Measurements from ENCODE around the gene PRRC2B.

The PRRC2B gene

DNA sequence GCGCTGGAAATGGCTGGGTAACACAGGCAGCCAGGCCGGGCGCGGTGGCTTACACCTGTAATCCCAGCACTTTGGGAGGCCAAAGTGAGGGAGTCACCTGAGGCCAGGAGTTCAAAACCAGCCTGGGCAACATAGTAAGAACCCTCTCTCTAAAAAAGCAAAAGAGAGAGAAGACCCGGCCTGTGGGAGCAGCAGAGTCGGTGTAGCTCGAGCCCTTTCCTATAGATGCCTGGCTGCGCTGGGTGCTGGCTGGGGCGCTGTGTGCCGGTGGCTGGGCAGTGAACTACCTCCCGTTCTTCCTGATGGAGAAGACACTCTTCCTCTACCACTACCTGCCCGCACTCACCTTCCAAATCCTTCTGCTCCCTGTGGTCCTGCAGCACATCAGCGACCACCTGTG, 127.9 kb downstream of the PRRC2B start:
- no peak for DNase-seq

DNA sequence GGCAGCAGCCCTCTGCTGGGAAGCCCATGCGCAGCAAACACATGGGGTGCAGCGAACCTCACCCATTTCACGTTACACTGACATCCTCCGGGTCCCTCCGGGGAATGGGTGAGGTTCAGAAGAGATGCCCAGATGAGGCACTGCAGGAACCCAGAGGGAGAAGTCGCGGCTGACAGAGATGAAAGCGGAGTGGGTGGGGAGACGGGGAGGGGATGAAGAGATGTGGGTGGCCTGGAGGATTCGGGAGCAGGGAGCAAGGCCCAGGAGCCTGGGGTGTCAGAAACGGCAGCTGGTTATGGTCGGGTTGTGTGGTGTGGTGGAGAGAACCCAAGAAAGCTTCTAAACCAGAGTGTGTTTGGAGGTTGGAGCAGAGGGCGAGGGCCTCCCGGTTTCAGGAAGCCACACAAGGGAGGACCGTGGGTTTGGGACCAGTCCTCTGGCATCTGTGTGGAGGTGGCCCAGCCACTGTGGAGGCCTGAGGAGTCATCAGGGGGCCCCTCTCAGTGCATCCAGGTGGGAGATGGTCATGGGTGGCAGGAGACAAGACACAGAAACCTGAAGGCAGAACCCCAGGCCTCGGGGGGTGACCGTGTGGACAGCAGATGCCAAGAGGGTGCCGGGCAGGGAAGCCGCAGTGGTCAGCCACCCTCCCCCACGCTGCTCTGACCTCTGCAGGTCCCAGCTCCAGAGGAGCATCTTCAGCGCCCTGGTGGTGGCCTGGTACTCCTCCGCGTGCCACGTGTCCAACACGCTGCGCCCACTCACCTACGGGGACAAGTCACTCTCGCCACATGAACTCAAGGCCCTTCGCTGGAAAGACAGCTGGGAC, 128.6 kb downstream of the PRRC2B start:
- no peak for DNase-seq

DNA sequence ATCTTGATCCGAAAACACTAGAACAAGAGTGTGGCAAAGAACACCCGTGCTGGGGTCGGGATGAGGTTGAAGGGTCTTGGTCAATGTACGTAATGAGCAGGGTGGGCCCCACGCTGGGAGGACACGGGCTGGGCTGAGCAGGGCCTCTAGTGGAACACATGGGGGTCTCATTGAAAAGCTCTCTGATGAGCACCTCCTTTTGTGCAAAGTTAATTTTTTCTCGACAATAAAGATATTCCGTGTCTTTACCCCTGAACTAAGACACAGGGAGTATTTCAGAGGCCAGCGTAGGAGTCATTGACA, 129.2 kb downstream of the PRRC2B start:
- no peak for DNase-seq

DNA sequence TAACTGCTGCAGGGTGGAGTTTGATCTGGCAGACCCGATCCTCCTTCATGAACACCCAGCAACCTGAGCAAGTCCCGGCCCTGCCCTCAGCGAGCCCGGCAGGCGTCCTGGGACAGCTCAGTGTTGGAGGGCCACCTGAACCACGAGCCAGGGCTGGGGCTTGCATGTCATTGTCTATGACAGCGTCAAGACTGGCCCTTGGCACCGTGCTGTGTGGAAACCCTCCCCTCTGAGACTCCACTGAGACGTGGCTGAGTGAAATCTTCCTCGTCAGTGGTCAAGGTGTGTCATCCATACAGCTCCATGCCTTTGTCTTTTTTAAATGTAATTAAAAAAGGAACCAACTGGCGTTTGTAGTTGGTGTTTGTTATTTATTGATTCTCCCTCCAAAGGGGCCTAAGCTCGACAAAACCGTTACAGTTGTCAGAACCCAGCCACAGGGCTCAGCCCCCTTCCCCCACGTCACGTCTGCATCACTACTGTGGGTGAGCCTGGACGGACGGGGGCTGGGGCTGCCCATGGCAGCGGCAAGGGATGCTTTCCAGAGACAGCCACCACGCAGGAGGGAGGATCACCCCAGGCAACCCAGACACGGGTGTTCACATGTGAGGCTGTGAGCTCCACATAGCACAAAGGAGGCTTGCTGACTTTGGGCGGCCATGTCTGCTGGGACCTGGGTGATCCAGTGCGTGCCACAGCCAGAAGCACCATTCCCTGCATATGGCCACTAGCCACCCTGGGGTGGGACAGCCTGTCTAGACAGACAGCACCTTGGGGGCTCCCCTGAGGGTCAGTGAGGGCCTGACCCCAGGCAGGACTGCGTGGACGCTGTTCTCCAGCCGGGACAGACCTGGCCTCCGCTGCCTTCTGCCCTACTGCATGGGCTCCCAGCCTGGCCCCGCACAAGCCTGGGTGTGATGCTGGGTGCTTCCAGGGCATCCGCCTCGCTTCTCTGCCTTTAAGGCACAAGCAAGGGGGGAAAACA, 129.9 kb downstream of the PRRC2B start:
- no peak for DNase-seq

DNA sequence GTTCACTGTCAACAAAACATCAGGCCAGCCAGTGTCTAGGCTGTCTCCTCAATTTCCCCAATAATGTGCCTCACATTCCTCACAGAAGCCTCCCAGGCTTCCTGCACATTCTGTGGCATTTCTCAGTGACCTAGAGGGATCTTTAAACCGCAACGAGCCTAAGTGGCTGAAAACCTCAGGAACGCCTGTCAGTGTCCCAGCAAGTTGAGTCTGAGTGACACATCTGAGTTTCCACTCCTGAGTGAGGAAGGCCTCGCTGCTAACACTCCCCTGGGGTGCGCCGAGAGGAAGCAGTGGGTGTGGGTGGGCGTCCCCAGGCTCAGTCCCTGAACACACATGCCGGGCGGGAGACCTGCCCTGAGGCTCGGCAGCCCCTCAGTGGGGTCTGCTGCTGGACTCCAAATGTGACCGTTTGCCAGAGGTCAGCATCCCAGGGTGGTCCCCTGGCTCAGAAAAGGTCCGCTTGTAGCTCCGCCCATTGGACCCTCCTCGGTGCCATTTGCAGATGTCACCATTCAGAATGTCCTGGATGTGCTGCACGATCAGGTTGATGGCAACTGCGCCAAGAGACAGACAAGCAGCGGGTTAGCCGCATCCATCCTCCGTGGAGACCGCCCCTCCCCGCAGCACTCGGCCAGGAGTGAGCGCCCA, 130.9 kb downstream of the PRRC2B start:
- DNase-seq: no peak

DNA sequence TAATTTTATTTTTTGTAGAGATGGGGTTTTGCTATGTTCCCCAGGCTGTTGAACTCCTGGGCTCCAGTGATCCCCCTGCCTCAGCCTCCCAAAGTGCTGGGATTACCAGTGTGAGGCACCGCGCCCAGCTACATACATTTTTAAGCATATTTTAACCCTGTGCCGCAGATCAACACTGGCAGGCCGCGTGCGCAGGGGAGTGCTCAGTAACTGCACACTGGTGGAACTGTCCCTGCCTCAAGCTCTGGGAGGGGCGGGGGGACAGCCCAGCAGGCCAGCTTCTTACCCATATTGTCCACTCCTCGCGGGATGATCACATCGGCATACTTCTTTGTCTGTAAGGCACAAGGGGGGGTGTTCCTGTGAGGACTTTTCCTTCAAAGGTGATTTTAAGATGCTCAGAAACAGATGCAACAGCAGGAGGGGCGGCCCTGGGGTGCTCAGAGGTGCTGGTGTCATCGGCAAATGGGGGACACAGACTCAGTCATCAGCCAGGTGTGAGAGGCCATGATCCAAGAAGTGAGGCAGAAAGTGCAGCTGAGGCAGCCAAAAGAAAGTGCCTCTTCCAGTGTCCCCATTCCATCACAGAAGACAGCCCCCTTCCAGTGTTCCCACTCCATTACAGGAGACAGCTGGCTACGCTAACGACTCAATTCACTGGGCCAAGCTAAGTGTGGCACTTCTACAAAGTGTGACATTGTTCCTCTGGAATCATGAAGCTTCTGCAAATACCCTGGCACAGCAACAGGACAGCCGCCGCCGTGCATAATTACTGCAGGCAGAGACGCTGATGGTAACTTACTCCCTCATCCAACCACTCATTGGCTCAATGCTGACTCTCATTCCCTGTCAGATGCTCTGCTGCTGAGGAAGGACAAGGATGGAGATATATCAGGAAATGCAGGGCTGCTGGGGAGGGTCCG, 132.0 kb downstream of the PRRC2B start:
- no peak for DNase-seq

DNA sequence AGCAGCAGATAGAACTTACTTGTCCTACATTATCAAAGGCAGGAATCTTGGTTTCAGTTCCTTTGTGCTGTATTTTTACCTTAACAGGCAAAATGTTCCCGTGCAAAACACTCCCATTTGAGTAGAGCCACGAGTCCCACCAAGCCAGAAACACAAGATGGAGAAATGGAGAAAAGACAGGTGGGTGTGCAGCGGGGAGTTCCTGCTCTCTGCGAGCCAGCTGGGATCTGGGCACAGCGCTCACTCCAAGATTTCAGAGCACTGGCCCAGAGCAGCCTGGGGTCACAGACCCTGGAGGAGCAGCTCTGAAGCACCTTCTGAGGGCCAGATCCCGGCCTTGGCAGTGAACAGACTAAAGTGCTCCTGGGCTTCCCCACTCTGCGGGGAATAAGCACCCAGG, 134.3 kb downstream of the PRRC2B start:
- DNase-seq: no peak

DNA sequence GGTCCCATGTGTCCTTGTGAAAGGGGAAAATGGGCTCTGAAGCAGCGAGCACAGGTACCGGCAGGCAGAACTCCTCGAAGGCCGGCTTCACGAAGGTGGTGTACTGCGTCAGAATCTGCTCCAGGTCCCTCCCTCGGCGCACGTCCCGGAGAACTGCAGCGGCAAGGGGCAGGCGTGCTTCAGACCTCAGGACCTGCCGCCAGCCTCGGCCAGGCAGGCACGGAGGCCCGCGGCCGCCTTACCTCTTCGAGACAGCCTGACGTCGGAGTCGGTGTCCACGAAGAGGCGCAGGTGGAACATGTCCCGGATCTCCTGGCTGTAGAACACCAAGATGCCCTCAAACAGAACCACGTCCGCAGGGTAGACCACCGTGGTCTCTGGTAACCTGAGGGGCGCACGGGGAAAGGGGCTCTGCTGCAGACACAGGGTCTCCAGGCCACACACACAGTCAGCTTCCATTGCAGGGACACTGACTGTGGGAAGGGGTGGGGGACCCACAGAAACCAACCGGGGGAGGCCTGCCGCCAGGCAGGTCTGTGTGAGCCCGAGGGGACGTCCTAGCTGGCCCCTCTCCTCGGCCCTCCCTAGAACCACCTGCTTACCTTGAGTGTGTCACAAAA, 135.1 kb downstream of the PRRC2B start:
- DNase-seq: no peak

DNA sequence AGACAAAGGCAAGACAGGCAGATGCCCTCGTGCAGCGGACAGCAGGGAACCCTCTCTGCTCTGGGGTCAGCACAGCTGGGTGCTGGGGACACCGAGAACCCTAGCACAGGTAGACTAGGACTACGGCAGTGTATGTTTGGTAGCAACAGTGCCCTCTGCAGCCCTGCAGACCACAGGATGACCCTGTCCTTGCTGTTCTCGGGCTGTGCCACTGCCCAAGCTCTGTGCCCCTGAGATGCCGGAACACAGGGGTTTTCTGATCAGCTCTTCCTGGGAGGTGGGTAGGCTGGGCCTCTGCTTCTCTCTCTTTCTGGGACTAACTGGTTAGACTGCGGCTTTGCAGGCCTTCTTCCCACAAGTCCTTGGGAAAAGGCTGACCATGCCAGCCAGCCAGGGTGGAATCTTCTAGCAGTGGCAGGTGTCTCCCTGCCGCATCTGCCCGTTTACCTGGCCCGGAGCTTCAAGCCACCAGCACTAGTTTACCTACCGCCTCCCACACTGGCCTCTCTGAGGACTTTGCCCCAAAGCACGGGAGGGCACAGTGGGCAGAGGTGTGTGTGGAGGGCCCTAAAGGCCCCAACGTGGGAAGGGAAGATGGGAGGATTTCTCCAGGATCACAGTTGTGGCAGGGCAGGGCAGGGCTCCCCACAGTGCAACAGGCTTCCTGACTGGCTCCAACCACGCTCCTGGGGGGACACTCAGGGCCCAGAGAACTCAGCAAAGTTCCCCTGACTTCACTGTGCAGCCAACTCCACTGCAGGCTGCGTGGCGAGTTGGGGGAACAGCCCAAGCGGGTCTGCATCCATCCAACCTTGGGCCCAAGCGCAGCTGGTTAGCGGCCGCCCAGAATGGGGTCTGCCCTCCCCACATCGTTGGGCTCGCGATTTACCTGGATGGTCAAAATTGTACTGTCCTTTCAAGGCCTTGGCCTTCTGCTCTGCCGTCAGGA, 136.0 kb downstream of the PRRC2B start:
- DNase-seq: no peak

DNA sequence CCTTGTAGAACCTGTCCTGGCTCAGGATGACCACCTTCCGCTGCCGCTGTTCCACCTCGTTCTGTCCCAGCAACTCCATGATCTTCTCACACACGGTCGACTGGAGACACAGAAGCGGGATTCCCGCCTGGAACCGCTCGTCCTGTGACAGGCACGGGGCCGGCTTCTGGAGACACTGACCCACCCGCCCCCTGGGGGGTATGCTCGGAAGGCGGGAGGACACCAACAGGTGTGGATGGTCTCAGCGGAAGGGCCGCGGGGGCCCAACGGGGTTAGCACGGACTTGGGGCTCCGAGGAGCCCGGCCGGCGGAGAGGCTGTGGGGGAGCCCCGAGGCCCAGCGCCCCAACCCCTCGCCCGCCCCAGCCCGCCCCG, 136.6 kb downstream of the PRRC2B start:
- no peak for DNase-seq

DNA sequence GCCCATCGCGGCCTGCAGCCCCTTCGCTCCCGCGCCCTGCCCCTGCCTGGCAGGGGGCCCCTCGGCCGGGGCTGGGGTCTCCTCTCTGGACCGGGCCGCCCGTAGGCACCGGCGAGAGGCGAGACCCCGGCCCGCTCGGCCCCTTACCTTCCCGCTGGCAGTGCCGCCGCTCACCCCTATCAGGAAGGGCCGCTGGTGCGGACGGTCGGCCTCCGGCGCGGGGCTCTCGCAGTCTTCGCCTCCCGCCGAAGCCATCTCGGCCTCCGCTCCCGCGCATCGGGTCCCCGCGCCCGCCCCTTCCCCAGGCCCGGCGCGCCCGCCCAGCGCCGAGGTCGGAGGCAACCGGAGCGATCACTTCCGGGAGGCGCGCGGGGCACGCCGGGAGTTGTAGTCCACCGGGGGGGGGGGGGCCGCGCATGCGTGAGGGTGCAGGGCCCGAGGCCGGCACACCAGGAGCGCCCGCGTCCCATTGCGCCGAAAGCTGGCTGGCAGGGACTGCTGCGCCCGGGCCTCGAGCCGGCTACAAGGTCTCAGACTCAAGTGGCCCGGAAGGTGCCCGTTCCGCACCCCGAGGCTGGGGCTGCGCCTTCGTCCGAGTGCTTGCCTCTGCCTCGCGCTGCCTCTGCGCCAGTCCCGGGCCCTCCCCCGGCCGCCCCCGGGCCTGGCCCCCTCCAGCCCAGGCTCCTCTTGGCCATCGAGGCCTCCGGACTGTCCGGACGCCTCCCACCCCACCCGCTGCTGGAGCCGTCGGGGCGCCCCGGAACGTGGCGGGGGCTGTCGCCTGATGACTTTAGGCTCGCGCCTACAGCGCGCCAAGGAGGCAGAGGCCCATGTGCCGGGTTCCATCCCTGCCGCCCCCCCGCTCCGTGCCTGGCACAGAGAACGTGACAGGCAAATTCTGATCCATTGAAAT, 137.3 kb downstream of the PRRC2B start, which contains the start of gene UCK1:
Gene UCK1 (minus strand): TSS at position 344 of the 913 bp plus-strand sequence. CDS start 89 bp downstream, at position 255.
- DNase-seq: peak; percentile 77

DNA sequence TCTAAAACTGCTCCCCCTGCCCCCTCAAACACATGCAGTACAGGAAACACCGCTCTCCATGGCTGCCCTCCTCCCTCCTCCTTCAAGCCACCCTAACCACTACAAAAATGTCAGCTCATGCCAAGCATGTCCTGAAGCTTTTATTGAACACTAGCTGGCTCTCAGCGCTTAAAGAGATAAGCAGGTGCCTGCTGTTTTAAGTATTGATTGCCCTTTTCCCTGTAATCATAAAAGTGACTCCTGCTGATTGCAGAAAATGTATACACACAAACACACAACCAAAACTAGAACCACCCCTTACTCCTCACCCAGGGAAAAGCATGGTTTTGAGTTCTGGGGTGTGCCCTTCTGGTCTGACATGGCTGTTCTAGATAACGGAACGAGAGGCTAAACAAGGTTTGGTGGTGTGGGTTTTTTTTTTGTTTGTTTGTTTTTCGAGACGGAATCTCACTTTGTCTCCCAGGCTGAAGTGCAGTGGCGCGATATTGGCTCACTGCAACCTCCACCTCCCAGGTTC, 140.9 kb downstream of the PRRC2B start:
- DNase-seq: peak; percentile 71

DNA sequence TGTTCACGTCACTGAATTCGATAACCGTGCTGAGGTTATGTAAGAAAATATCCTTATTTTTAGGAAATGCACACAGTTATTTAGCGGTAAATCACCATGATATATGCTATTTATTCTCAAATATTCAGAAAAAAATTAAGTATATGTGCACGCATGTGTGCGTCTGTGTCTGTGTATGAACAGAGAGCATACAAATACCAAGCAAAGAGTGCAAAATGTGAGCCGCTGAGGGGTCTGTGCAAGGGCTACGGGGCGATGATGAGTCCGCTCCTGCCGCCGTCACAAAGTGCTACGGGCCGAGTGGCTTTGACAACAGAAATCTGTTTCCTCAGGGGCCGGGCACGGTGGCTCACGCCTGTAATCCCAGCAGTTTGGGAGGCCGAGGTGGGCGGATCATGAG, 144.1 kb downstream of the PRRC2B start:
- no peak for DNase-seq

DNA sequence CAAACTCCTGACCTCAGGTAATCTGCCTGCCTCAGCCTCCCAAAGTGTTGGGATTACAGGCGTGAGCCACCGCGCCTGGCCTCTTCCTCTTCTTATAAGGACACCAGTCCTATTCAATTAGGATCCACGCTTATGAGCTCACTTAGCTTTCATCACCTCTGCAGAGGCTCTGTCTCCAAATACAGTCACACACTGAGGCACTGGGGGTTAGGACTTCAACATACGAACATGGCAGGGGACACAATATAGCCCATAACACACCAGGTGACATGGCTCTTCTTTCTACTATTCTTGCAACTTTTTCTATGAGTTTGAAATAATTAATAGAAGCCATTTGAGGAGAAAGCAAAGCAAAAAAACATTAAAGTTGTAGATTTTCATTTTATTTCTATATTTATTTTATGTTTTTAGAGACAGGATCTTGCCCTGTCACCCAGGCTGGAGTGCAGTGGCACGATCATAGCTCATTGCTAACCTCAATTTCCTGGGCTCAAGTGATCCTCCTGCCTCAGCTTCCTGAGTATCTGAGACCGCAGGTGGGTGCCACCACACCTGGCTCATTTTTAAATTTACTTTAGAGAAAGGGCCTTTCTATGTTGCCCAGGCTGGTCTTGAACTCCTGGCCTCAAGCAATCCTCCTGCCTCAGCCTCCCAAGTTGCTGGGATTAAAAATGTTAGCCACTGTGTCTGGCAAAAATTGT, 145.5 kb downstream of the PRRC2B start:
- no peak for DNase-seq

DNA sequence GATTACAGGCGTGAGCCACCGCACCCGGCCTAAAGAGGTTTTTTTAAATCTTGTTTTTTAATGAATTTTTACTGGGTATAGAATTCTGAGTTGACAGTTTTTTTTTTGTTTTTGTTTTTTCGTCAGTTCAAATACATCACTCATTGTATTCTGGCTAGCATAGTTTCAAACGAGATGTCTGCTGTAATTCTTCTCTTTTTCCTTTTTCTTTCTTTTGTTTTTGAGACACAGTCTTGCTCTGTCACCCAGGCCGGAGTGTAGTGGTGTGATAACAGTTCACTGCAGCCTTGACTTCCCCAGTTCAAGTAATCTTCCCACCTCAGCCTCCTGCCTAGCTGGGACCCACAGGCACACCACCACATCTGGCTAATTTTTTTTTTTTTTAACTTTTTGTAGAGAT, 149.3 kb downstream of the PRRC2B start:
- DNase-seq: no peak

DNA sequence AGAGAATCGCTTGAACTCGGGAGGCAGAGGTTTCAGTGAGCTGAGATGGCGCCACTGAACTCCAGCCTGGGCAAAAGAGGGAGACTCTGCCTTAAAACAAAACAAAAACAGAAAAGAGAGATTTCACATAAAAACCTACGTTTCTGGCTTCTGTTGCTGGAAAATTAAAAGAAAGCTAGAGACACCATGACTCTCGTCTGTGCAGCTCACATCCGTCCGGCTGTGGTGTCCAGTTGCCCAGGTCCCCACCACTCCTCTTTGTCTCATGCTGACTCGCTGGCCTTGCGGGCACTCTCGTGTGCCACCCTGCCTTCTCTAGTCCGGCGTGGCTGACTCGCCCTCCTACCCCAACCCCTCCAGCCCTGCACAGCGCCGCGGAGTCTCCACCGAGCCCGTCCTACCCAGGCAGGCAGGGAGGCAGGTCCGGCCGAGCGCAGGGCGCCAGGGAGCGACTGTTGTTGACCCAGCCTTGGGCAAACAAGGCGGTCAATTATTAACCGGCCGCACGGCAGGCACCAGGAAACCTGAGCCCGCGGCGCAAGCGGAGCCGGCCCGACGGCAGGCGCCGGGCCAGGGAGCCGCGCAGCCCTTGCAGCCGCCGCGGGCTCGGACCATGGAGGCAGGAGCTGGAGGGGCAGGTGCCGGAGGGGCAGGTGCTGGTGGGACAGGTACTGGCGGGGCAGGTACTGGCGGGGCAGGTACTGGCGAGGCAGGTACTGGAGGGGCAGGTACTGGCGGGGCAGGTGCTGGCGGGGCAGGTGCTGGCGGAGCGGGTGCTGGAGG, 151.3 kb downstream of the PRRC2B start, which contains the start of gene PRRT1B:
Gene PRRT1B (plus strand): TSS at position 521 of the 783 bp plus-strand sequence. CDS start 93 bp downstream, at position 614.
- no peak for DNase-seq

DNA sequence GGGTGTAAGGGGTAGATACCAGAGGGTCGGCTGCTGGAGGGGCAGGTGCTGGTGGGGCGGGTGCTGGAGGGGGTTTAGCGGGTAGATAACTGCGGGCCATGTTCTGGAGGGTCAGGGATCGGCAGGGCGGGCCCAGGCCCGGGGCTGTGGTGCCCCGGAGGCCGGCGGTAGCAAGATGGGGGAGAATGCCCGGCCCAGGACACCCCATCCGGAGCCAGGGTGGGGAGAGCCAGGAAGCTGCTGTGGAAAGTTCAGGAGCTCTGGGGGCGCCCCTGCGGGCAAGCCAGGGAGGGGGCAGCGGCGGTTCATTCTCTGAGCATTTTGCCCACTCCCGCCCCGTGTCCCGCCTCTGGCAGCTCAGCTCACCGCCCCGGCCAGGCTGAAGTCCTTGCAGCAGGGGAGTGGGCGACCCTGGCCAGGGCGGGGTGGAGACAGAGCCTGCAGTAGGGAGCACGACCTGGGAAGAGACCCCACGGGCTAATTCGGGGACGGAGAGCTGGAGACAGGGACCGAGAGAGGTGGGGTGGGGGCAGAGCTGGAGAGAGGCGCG, 152.0 kb downstream of the PRRC2B start:
- DNase-seq: no peak

Measured in DMS79 (cell line).